Measurements from ENCODE around the gene PRKRA. TPM values are rescaled to one million over a fixed set of nuclear protein-coding genes. Genes with fewer than 3 reads are reported as not detected.

The PRKRA gene
- total and polyA plus RNA-seq, 2 of the 8 experiments (the other 6 are each of a cell fraction or from before 2014, with no cell fraction given): 25.4 to 60.4 TPM

DNA sequence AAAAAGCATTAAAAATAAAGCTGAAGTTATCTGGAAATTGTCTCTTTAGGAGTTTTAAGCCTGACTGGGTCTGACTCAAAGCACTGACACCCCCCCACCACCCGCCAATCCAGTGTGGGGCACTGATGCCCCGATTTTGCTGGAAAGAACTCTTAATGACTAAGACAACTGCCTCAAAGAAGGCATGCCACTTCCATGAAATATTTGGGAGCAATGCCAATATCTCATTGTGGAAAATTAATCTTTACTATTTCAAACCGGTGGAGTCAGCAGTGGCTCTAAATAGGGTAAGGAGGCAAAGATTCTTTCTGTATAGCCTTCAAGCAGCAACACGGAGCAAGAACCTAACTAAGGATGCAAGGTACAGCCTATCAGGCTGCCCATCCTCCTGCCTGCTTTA, 23.0 kb upstream of the PRKRA start:
- no peak overlapping the region for H3K14ac ChIP-seq (ENCODE audit: insufficient read length)
- no peaks in the 10 kb centered on the region for H3K36me3 ChIP-seq (ENCODE audit: control insufficient read depth in 2 of 4, insufficient read depth in 4 of 4, low read length in 3 of 4)
- H3K18ac ChIP-seq (ENCODE audit: extremely low read depth, low read length): no peak overlapping the region
- no peak overlapping the region for H3K4me2 ChIP-seq (ENCODE audit: insufficient read depth in 1 of 2, low read depth in 2 of 2, low read length in 2 of 2)
- H3K4me1 ChIP-seq (replicated peaks in 1 of 4; ENCODE audit: control insufficient read depth in 3 of 4, insufficient read depth in 4 of 4, low read length in 3 of 4): no peaks in the 10 kb centered on the region
- no peak overlapping the region for H2AFZ ChIP-seq (ENCODE audit: low read length)
- H4K8ac ChIP-seq (ENCODE audit: extremely low read depth, insufficient read depth, low read length): no peak overlapping the region
- no peak overlapping the region for H4K91ac ChIP-seq (replicated peaks; ENCODE audit: insufficient read length, low read length)
- H3K79me1 ChIP-seq (ENCODE audit: low read depth, low read length): no peaks in the 10 kb centered on the region; the same call in 1 of the 2 replicates
- H3K9ac ChIP-seq (replicated peaks in 1 of 4; ENCODE audit: extremely low read depth in 1 of 4, low read depth in 3 of 4, low read length in 3 of 4): no peak overlapping the region
- no peaks in the 10 kb centered on the region for H3K79me2 ChIP-seq (ENCODE audit: control insufficient read depth in 1 of 2, insufficient read depth in 2 of 2, low read length in 2 of 2)
- no peak for FAIRE-seq
- no peak overlapping the region for H3K27ac ChIP-seq (ENCODE audit: low read depth, low read length)
- no peak overlapping the region for H2BK12ac ChIP-seq (ENCODE audit: low read depth, low read length)
- no peak overlapping the region for H2BK20ac ChIP-seq (ENCODE audit: low read length)
- H2BK5ac ChIP-seq (ENCODE audit: low read depth, low read length): no peak overlapping the region
- no peak overlapping the region for H3K23ac ChIP-seq (ENCODE audit: insufficient read length)
- CTCF ChIA-PET (ENCODE audit: partially characterized antibody): interaction anchor here (1.0 kb wide), 1 partner anchor 19 kb away, joined by 3 read pairs; no protein-coding TSS in a partner anchor
- no peaks in the 10 kb centered on the region for H4K20me1 ChIP-seq (replicated peaks in 1 of 2; ENCODE audit: control insufficient read depth in 1 of 2, insufficient read depth in 2 of 2, low read length in 2 of 2)
- H3K23me2 ChIP-seq (ENCODE audit: low read depth, low read length): peaks cover 4% of the 10 kb centered on the region
- DNase-seq (ENCODE audit: low read depth in 1 of 2, low spot score in 2 of 2): no peak
- no peaks in the 10 kb centered on the region for H3K9me3 ChIP-seq (ENCODE audit: insufficient read depth in 2 of 2, low read depth in 1 of 2, low read length in 1 of 2)
- no peak overlapping the region for H4K5ac ChIP-seq (ENCODE audit: insufficient read length, low read depth, low read length)
- no peak for TF ChIP-seq CTBP2 (IDR thresholded peaks at IDR 0.05; ENCODE audit: borderline replicate concordance, insufficient read depth, insufficient read length, low read length)
- TF ChIP-seq, protein P1, sequence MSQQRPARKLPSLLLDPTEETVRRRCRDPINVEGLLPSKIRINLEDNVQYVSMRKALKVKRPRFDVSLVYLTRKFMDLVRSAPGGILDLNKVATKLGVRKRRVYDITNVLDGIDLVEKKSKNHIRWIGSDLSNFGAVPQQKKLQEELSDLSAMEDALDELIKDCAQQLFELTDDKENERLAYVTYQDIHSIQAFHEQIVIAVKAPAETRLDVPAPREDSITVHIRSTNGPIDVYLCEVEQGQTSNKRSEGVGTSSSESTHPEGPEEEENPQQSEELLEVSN (IDR thresholded peaks at IDR 0.05): no peak
- TF ChIP-seq CREB1 (IDR thresholded peaks at IDR 0.05): no peak
- TF ChIP-seq KDM1A (IDR thresholded peaks at IDR 0.05; ENCODE audit: borderline replicate concordance, low read length): no peak
- H3K27me3 ChIP-seq (replicated peaks in 1 of 4; ENCODE audit: control insufficient read depth in 3 of 4, extremely low read depth in 1 of 4, insufficient read depth in 3 of 4, low read length in 3 of 4): no peaks in the 10 kb centered on the region
- no peak overlapping the region for H3K56ac ChIP-seq (replicated peaks; ENCODE audit: insufficient read length, low read depth, low read length)
- no peak overlapping the region for H2BK120ac ChIP-seq (replicated peaks; ENCODE audit: low read depth, low read length)
- H3K4ac ChIP-seq (replicated peaks; ENCODE audit: insufficient read length, low read depth, low read length): no peak overlapping the region
- H3K4me3 ChIP-seq (ENCODE audit: extremely low read depth in 1 of 4, insufficient read depth in 2 of 4, low read depth in 3 of 4, low read length in 4 of 4): no peak overlapping the region
- no peak overlapping the region for H2BK15ac ChIP-seq (ENCODE audit: low read length)
- POLR2A ChIA-PET (ENCODE audit: partially characterized antibody): interaction anchor here (0.9 kb wide), 1 partner anchor 23 kb away, joined by 4 read pairs; the partner anchor contains the start of genes PJVK and PRKRA
- no peak overlapping the region for H2AK5ac ChIP-seq (ENCODE audit: low read depth, low read length)
- WGBS, 2 experiments (ENCODE audit: extremely low coverage in 1 of 2, insufficient coverage in 1 of 2, insufficient read length in 1 of 2, insufficient replicate concordance in 2 of 2, low coverage in 1 of 2, low lambda C conversion rate in 2 of 2, missing lambda C conversion rate in 1 of 2): 95% methylated on average over 4 of the region's 4 CpGs; no CpG with 5 or more reads in 1 of the 2 experiments

Measured in H1 (cell line).